Umbilical cord (tissue), 2 donors: ENCODE results near the gene PPP4R2. TPM values are rescaled to one million over a fixed set of nuclear protein-coding genes. Genes with fewer than 3 reads are reported as not detected.

Experiments
- DNase-seq: peaks from one replicate; pipeline ENCODE4 v3.0.0-alpha.2; 2015; ENCODE audit warnings: low spot score
- total RNA-seq: library from RNA; depleted of rRNA; stranded (reverse); fragments of >200 nt; gene quantifications from one replicate; pipeline ENCODE4 v1.2.3, GENCODE V29; 2014; ENCODE audit warnings: low replicate concordance; ENCODE audit not compliant: insufficient read depth

The PPP4R2 gene
- total RNA-seq, 1 donor from 2014 or later, result 72.2 TPM

GRCh38 chr3:73114711-73115110 is 118.1 kb downstream of the PPP4R2 start:
- no peak for DNase-seq

DNA sequence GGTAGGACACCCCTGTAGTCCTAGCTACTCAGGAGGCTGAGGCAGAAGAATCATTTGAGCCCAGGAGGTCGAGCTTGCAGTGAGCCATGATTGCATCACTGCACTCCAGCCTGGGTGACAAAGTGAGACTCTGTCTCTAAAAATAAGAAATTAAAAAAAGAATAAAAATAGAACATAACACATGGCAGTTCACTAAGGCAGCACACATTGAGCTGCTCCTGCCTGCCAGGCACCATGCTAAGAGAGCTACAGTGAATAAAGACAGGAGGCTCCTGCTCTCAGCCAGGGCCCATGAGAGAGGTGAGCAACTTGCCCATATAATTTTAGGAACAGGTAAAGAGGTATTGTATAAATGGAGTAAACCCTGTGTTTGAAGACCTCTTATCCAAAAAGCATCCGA is 119.2 kb downstream of the PPP4R2 start:
- DNase-seq, result no peak

Other genes with a start within 250 kb of the PPP4R2 start
- 17.1 TPM for gene SHQ1, start 148.4 kb upstream of the PPP4R2 start, total RNA-seq
- gene GXYLT2, start 108.8 kb upstream of the PPP4R2 start, total RNA-seq, result 82.8 TPM
- 13.2 TPM for gene EBLN2, start 64.8 kb downstream of the PPP4R2 start, total RNA-seq